GM19468 (cell line): ENCODE data around the gene ALG2.
"Not testable (repeated sequence)": the region's sequence is repeated elsewhere in the genome, so short reads cannot be mapped to it uniquely, and the experiment has no call there.

Experiments used
- ATAC-seq: cut with Tn5 transposase; IDR thresholded peaks from one replicate; pipeline ENCODE4 v1.9.1; 2021; ENCODE audit warnings: mild to moderate bottlenecking, moderate library complexity, moderate number of reproducible peaks; ENCODE audit not compliant: unreplicated experiment; ENCODE audit errors: extremely low read depth

ALG2 gene

GRCh38 chr9:99197124-99197630, 24.6 kb downstream of the ALG2 start:
- ATAC-seq, result no peak

DNA sequence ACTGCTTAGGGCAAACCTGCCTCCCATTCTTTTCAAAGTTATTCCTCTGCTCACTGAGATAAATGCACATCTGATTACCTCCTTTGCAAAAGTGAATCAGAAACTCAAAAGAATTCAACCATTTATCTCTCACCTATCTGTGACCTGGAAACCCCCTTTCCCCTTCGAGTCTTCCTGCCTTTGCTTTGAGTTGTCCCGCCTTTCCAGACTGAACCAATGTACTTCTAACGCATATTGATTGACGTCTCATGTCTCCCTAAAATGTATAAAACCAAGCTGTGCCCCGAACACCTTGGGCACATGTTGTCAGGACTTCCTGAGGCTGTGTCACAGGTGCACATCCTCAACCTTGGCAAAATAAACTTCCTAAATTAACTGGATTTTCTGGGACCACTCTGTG, 25.3 kb downstream of the ALG2 start:
- not testable (repeated sequence) for ATAC-seq

DNA sequence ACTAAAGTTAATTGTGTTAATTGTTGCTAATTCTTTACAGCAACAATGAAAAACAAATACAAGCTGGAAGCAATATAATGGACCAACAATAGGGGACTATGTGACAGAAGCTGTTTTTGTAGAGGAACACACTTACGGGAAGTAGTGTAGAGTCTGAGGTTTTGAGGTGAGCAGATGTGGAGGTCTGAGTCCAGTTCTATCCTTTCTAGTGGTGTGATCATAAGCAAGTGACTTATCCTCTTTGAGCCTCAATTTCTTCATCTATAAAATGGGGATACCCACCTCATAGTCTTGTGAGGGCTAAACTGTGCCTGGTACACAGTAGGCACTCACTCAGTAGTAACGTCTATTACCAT, 28.3 kb downstream of the ALG2 start:
- ATAC-seq, result no peak

DNA sequence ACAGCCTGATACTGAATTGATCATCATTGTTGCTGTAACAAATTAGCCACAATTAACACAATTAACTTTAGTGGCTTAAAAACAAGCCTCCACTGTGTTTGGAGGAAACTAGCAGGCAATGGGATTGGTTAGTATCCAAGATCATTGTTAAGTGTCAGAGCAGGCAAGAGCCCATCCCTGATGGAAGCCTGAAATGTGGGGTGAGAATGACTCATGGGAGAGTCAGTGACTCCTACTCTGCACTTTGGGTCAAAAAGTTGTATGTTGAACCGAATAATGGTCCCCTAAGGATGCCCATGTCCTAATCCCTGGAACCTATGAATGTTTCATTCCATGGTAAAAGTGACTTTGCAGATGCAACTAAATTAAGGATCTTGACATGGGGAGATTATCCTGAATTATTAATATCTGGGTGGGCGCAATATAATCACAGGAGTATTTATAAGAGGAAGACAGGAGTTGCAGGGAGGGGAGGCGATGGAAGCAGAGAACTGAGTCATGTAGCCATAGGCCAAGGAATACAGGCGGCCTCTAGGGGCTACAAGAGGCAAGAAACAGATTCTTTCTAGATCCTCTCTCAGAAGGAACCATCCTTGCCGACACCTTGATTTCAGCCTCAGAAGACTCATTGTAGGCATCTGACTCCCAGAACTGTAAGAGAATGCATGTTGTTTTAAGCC, 28.8 kb downstream of the ALG2 start:
- ATAC-seq, result no peak

DNA sequence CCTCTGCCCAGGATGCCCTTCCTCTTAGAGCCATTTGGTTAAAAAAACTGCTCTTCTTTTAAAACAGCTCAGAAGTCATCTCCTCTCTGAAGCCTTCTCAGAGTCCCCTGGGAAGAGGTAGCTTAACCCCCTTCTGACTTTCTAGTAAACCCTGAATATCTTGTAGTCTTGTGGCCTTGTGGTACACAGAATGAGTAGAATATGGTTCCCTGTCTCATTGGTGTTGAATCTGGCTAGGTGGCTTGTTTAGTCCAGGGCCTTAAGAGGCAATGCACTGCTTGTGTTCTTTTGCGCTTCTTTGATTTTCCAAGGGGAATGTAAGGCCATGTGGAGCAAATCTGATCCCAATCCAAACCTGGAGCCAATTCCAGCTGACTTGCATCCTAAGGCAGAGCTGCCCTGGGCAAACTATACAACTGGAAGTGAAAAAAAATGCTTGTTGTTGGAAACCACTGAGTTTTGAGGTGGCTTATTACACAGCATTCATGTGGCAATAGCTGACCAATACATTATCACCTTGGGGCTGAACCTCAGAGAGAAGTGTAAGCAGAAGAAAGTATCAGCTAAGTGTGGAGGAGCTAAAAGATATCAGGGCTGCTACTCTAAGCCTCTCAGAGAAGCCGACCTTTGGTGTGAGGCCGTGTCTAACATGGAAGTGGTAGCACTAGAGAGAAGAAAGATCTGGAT, 31.0 kb downstream of the ALG2 start:
- ATAC-seq, result no peak

GRCh38 chr9:99189887-99190596, 31.7 kb downstream of the ALG2 start:
- no peak for ATAC-seq

GRCh38 chr9:99189186-99189585, 32.6 kb downstream of the ALG2 start:
- no peak for ATAC-seq

DNA sequence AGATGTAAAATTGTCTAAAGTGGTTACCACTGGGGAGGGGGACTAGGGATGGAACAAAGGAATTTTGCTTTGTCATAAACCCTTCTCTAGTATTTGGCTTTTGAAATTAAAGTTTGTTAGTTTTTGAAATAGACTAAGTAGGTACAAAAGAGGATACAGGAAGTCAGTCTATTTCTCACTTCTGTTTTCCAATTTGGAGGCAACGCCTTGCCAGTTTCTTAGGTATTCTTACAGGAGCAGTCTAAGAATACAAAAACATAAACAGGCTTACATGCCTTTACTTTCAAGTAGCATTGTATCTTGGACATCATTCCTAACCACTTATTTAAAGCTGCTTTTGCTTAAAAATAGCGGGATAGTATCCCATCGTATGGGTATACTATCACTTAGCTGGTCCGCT, 34.4 kb downstream of the ALG2 start:
- ATAC-seq, result no peak

DNA sequence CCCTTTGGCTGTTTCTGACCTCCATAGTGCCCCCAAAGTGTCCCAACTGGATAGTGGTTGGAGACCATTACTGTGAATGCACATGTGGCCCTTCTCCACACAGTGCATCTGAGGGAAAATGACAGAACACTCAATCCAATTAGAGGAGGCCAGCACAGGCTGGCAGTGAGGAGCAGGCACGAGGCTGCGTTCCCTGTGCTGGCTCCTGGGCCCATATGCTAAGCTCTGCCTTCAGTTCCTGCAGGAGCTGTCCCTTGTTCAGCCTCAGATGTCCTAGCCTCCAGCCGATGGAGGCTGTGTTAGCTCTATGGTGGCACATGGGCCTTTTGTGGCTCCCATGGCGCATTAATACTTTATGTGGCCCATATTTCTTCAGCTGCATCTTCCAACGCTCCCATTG, 35.8 kb downstream of the ALG2 start:
- no peak for ATAC-seq

- no peak for ATAC-seq
Measured at GRCh38 chr9:99185348-99185632, 36.5 kb downstream of the ALG2 start.

DNA sequence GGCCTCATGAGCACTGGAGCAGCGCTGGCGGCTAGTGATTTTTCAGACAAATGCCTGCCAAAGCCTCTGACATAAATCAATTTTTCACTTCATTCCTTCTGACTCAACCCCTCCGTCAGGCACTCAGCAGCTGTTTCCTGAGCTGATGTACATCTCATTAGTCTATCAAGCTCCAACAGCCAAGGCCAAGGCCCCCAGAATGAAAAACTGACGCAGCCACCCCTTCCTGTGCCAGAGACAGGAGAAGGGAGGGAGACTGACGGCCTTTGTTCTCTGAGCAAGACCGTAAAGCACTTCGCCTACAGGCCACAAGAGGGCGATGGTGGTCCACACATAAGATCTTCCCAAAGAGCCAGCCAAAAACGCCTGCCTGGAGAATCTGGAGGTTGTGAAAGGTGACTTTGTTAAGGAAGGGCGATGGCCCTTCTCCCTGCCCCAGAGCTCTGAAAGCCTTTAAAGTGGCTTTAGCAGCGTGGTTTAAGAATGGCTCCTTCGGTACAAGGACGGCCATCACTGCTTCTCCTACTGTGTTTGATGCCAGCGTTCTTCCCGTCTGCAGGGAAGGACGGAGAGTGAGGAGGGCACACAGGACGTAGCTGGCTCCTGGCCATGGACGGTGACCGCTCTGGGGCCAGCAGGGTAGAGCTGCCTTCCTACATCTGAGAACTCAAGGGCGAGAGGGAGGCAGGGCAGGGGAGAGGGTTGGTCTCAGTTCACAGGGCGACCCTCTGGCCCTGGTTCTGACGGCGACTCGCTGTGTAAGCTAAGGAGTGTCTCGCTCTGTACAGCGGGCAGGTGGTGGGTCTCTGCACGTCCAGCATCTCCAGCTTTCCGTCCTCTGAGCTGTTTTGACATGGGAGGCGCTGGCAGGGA, 37.0 kb downstream of the ALG2 start:
- no peak for ATAC-seq

DNA sequence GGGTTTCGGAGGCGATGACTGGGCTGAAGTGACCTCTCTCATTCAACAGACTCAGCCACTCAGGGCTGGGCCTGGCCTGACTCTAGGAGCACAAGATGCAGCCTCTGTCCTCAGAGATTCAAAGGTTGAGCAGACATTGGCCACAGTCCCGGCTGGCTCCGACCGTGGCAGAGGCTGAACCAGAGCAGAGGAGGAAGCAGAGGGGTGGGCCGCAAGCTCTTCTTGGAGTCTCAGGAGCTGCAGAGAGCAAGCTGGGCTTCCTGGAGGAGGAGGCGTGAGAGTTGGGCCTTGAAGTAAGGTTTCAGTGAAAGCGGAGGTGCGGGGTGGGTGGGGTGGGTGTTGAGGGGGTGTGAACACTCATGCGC, 37.6 kb downstream of the ALG2 start:
- ATAC-seq, result no peak

DNA sequence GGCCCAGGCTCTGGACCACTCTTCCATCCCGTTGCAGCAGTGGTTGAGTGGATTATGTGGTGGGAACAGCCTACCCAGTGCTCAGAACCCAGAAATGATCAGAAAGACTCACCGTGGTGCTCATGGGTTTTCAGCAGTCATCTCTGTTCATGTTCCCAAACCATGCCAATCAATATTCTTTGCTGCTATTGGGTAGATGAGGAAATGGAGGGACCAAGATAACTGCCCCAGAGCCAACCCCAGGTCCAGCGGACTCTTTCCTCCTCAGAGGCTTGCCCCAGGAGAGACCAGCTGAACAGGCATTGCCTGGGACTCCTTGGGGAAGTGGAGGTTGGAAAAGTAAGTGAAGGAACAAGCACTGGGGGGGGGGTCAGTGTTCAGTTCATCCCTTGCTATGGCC, 38.1 kb downstream of the ALG2 start:
- ATAC-seq, result no peak

- ATAC-seq, result no peak
Measured at GRCh38 chr9:99182356-99182755, 39.4 kb downstream of the ALG2 start.

DNA sequence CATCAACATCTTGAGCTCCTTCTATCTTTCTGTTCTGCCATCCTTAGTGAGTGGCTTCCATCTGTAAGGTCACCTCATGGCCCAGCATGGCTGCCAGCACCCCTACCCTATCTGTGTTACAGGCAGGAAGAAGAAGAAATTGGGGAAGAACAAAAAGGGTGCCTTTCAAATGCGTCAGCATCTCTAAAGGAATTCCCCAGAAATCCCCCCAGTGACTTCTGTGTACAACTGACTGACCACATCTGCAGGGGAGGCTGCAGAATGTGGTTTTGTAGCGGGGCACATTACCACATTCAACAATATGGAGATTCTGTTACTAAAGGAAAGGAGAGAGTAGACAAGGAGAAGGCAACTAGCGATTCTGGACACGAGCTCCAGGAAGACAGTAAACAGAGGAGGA, 40.1 kb downstream of the ALG2 start:
- ATAC-seq, result no peak

GRCh38 chr9:99181206-99181605, 40.5 kb downstream of the ALG2 start:
- no peak for ATAC-seq

DNA sequence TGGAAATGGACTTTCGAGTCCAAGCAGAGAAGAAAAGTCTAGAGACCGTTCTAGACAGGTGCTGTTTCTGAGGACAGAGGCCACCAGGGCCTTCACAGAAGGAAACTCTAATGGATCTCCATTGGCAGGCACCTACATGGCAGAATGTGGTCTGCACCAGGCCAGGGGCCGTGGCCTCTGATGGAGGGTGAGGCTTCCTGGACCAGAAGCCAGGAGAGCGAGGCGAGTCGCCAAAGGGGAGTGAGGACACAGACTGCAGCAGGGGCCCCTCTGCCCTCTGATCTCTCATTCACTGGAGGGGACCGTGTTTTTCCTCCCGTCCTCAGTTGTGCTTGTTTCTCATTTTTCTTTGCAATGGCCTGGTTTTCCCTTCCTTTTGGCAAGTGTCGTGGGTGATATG, 41.1 kb downstream of the ALG2 start:
- ATAC-seq, result no peak

- ATAC-seq, result no peak
Measured at GRCh38 chr9:99180199-99180598, 41.5 kb downstream of the ALG2 start.

GRCh38 chr9:99178912-99179872, 42.5 kb downstream of the ALG2 start:
- no peak for ATAC-seq
